Measurements from ENCODE around the gene ENPP7. TPM values are rescaled to one million over a fixed set of nuclear protein-coding genes. Genes with fewer than 3 reads are reported as not detected.
"Not testable (repeated sequence)": the region's sequence is repeated elsewhere in the genome, so short reads cannot be mapped to it uniquely, and the experiment has no call there.

ENPP7 gene
- total RNA-seq, 1 experiment from 2014 or later = not detected

DNA sequence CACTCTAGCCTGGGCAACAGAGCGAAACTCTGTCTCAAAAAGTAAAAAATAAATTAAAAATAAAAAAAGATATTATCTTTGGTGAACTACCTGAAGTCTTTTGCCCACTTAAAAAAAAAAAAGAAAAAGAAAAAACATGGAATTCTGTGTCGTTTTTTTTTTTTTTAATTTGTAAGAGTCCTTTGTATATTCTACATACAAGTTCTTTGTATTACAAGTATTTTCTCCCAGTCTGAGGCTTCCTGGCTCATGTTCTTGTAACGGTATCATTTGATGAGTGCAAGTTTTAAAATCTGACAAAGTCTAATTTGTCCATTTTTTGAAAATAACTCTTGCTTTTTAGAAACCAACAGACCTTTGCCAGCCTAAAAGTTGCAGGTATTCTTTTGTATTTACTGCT lies 35.0 kb downstream of the ENPP7 start:
- ChIA-PET CTCF (no interaction called here), POLR2A (ENCODE audit: low non-redundant PET) (no interaction called here)
- DNase-seq (ENCODE audit: low spot score) = no peak
- no peaks in the 10 kb centered on the region for H3K9me3 ChIP-seq (ENCODE audit: low read depth, low read length, poor library complexity, severe bottlenecking)
- intact Hi-C loops (cut with micrococcal nuclease; ENCODE audit: unreplicated experiment) = no loop called here
- no peaks in the 10 kb centered on the region for H3K36me3 ChIP-seq (ENCODE audit: insufficient read depth, low read length, poor library complexity, severe bottlenecking)
- no peaks in the 10 kb centered on the region for H3K4me1 ChIP-seq (ENCODE audit: insufficient read depth, low read length, poor library complexity, severe bottlenecking)
- TF ChIP-seq, protein P1, sequence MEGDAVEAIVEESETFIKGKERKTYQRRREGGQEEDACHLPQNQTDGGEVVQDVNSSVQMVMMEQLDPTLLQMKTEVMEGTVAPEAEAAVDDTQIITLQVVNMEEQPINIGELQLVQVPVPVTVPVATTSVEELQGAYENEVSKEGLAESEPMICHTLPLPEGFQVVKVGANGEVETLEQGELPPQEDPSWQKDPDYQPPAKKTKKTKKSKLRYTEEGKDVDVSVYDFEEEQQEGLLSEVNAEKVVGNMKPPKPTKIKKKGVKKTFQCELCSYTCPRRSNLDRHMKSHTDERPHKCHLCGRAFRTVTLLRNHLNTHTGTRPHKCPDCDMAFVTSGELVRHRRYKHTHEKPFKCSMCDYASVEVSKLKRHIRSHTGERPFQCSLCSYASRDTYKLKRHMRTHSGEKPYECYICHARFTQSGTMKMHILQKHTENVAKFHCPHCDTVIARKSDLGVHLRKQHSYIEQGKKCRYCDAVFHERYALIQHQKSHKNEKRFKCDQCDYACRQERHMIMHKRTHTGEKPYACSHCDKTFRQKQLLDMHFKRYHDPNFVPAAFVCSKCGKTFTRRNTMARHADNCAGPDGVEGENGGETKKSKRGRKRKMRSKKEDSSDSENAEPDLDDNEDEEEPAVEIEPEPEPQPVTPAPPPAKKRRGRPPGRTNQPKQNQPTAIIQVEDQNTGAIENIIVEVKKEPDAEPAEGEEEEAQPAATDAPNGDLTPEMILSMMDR (conservative IDR thresholded peaks at IDR 0.05; ENCODE audit: low read depth, low read length) = no peak
- H3K27me3 ChIP-seq (replicated peaks; ENCODE audit: insufficient read depth, low read depth, low read length, poor library complexity) = no peaks in the 10 kb centered on the region
- H3K27ac ChIP-seq (ENCODE audit: low read depth, low read length, poor library complexity, severe bottlenecking) = no peak overlapping the region
- no TSS peak for BruUV-seq (replicated peaks)
- H3K4me3 ChIP-seq (ENCODE audit: low read depth, low read length, poor library complexity, severe bottlenecking) = no peak overlapping the region

DNA sequence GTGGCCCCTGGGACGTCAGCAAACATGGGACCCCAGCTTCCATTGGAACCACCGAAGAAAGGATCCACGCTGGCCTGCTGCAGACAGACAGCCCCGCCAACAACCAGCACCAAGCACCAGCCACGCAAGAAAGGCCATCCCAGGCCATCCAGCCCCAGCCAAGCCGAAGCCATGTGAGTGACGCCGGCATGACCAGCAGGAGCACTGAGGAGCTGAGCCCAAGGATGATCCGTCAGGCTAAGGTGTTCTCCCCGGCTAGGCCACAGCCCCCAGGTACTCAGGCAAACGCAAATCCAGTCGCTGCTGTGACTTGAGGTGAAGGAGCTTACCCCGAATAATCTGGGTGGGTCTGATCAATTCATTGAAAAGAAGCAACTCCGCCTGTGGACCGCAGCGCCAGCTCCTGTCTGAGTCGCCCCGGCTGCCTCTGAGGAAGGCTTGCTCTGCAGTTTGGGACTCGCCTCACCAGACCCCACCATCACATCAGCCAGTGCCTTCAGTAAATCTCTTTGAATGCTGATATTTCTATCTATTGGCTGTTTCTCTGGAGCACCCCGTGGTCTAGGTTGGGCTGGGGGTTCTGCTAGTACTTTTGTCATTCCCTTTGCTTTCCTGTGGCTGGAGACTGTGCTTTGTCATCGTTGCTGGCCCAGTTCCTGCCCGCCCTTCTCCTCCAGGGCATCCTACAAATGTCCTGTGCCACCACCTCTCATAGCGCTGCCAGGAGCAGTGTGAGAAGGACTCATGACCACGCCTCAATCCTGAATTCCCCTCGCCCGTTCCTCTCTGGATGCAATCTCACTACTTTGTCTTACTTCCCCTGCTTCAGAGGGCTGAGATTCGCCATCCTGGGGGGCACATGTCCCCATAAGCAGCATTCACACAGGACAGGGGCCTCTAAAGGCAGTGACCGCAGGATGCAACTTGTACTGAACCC lies 39.1 kb downstream of the ENPP7 start:
- no peak overlapping the region for H3K4me3 ChIP-seq (ENCODE audit: low read depth, low read length, poor library complexity, severe bottlenecking)
- TF ChIP-seq, protein P1 (conservative IDR thresholded peaks at IDR 0.05; ENCODE audit: low read depth, low read length) = no peak
- TF ChIP-seq EZH2 (IDR thresholded peaks at IDR 0.05; ENCODE audit: borderline replicate concordance, low read depth, low read length, poor library complexity, severe bottlenecking) = no peak
- no TSS peak for BruUV-seq (replicated peaks)
- no peaks in the 10 kb centered on the region for H3K27me3 ChIP-seq (replicated peaks; ENCODE audit: insufficient read depth, low read depth, low read length, poor library complexity)
- intact Hi-C loops (cut with micrococcal nuclease; ENCODE audit: unreplicated experiment) = no loop called here
- ChIA-PET CTCF (no interaction called here), POLR2A (ENCODE audit: low non-redundant PET) (no interaction called here)
- no peaks in the 10 kb centered on the region for H3K4me1 ChIP-seq (ENCODE audit: insufficient read depth, low read length, poor library complexity, severe bottlenecking)
- H3K27ac ChIP-seq (ENCODE audit: low read depth, low read length, poor library complexity, severe bottlenecking) = no peak overlapping the region
- H3K36me3 ChIP-seq (ENCODE audit: insufficient read depth, low read length, poor library complexity, severe bottlenecking) = no peaks in the 10 kb centered on the region
- H3K9me3 ChIP-seq (ENCODE audit: low read depth, low read length, poor library complexity, severe bottlenecking) = no peaks in the 10 kb centered on the region
- no peak for DNase-seq (ENCODE audit: low spot score)

DNA sequence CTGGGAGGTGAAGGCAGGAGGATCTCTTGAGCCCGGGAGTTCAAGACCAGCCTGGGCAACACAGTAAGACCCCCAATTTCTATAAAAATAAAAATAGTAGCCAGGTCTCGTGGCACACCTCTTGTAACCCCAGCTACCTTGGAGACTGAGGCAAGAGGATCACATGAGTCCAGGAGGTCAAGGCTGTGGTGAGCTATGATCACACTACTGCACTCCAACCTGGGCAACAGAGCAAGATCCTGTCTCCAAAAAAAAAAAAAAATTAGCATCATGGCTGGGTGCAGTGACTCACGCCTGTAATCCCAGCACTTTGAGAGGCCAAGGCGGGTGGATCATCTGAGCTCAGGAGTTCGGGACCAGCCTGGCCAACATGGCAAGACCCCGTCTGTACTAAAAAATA lies 40.5 kb downstream of the ENPP7 start:
- Histone ChIP-seq H3K27ac (ENCODE audit: low read depth, low read length, poor library complexity, severe bottlenecking) (no peak overlapping the region), H3K4me3 (ENCODE audit: low read depth, low read length, poor library complexity, severe bottlenecking) (no peak overlapping the region), H3K9me3 (ENCODE audit: low read depth, low read length, poor library complexity, severe bottlenecking) (no peaks in the 10 kb centered on the region), H3K27me3 (replicated peaks; ENCODE audit: insufficient read depth, low read depth, low read length, poor library complexity) (no peaks in the 10 kb centered on the region), H3K36me3 (ENCODE audit: insufficient read depth, low read length, poor library complexity, severe bottlenecking) (no peaks in the 10 kb centered on the region), H3K4me1 (ENCODE audit: insufficient read depth, low read length, poor library complexity, severe bottlenecking) (no peaks in the 10 kb centered on the region)
- no peak for TF ChIP-seq EZH2 (IDR thresholded peaks at IDR 0.05; ENCODE audit: borderline replicate concordance, low read depth, low read length, poor library complexity, severe bottlenecking)
- TF ChIP-seq, protein P1 (conservative IDR thresholded peaks at IDR 0.05; ENCODE audit: low read depth, low read length) = no peak
- no peak for DNase-seq (ENCODE audit: low spot score)
- intact Hi-C loops (cut with micrococcal nuclease; ENCODE audit: unreplicated experiment) = no loop called here
- no TSS peak for BruUV-seq (replicated peaks)
- ChIA-PET CTCF (no interaction called here), POLR2A (ENCODE audit: low non-redundant PET) (no interaction called here)

DNA sequence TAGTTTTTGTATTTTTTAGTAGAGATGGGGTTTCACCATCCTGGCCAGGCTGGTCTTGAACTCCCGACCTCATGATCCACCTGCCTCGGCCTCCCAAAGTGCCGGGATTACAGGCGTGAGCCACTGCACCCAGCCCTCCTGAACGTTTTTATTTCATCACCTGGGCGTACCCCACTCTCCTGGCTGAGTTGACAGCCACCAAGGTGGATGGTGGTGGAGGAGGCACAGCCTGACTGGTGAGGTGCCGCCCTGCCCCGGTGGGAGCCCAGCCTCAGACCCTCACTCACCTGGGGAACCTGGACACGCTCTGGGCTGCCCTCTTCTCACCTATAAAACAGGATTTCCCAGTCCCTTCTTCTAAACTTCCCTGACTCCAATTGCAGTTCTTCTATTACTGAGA lies 42.0 kb downstream of the ENPP7 start:
- DNase-seq (ENCODE audit: low spot score); POLR2A ChIA-PET (ENCODE audit: low non-redundant PET); H3K27ac ChIP-seq (ENCODE audit: low read depth, low read length, poor library complexity, severe bottlenecking); H3K4me3 ChIP-seq (ENCODE audit: low read depth, low read length, poor library complexity, severe bottlenecking); H3K36me3 ChIP-seq (ENCODE audit: insufficient read depth, low read length, poor library complexity, severe bottlenecking); CTCF ChIA-PET; H3K27me3 ChIP-seq (replicated peaks; ENCODE audit: insufficient read depth, low read depth, low read length, poor library complexity); intact Hi-C loops (cut with micrococcal nuclease; ENCODE audit: unreplicated experiment); H3K9me3 ChIP-seq (ENCODE audit: low read depth, low read length, poor library complexity, severe bottlenecking); BruUV-seq (replicated peaks): not testable (repeated sequence)
- H3K4me1 ChIP-seq (ENCODE audit: insufficient read depth, low read length, poor library complexity, severe bottlenecking) = peaks cover 10% of the 10 kb centered on the region
